A673 (cell line): ENCODE data around the gene CD6. TPM values are rescaled to one million over a fixed set of nuclear protein-coding genes. Genes with fewer than 3 reads are reported as not detected.

Source experiments
- BruUV-seq: library from RNA; stranded (reverse); fragments of 400-500 nt; replicated peaks from 2 replicates; lab custom pipeline; 2021; lab: Mats Ljungman, UMichigan
- CTCF ChIA-PET: fragments of 300-600 bp; sonication (Branson Sonifier 250); formaldehyde crosslinking; loops from one replicate; lab custom pipeline; 2022; ENCODE audit warnings: antibody characterized with exemption; lab: Charles Lee
- POLR2A ChIA-PET: fragments of 300-600 bp; sonication (Branson Sonifier 250); formaldehyde crosslinking; loops from one replicate; lab custom pipeline; 2022; ENCODE audit warnings: antibody characterized with exemption; ENCODE audit not compliant: low non-redundant PET; lab: Charles Lee
- DNase-seq: peaks from one replicate; pipeline ENCODE4 v3.0.0-alpha.2; 2015; ENCODE audit warnings: low spot score
- H3K27ac ChIP-seq: fragments of 200-600 bp; sonication (generic); 2 replicates; pipeline ENCODE4 v1.5.1; 2016; ENCODE audit warnings: mixed run types, low read depth, mild to moderate bottlenecking, mixed read lengths, antibody characterized with exemption, low read length; ENCODE audit not compliant: poor library complexity, severe bottlenecking
- H3K27me3 ChIP-seq: fragments of 200-600 bp; sonication (generic); replicated peaks from 2 replicates; pipeline ENCODE4 v1.6.1; 2017; ENCODE audit warnings: mixed run types, low read depth, mild to moderate bottlenecking, mixed read lengths, antibody characterized with exemption, low read length; ENCODE audit not compliant: insufficient read depth, poor library complexity
- H3K36me3 ChIP-seq: fragments of 200-600 bp; sonication (generic); 2 replicates; pipeline ENCODE4 v1.6.1; 2016; ENCODE audit warnings: mixed run types, mild to moderate bottlenecking, mixed read lengths, antibody characterized with exemption, low read length; ENCODE audit not compliant: insufficient read depth, poor library complexity, severe bottlenecking
- H3K4me1 ChIP-seq: fragments of 200-600 bp; sonication (generic); 2 replicates; pipeline ENCODE4 v1.6.1; 2017; ENCODE audit warnings: mixed run types, mild to moderate bottlenecking, mixed read lengths, antibody characterized with exemption, low read length; ENCODE audit not compliant: insufficient read depth, poor library complexity, severe bottlenecking
- H3K4me3 ChIP-seq: fragments of 200-600 bp; sonication (generic); 2 replicates; pipeline ENCODE4 v1.5.1; 2016; ENCODE audit warnings: low read depth, mixed run types, mild to moderate bottlenecking, mixed read lengths, low read length; ENCODE audit not compliant: poor library complexity, severe bottlenecking
- H3K9me3 ChIP-seq: fragments of 200-600 bp; sonication (generic); 2 replicates; pipeline ENCODE4 v1.6.1; 2016; ENCODE audit warnings: mixed run types, low read depth, mild to moderate bottlenecking, mixed read lengths, antibody characterized with exemption, low read length; ENCODE audit not compliant: poor library complexity, severe bottlenecking
- CTCF ChIP-seq: fragments of 300-800, 200-600 bp; sonication (generic); conservative IDR thresholded peaks from 2 replicates; pipeline ENCODE4 v1.5.1; 2017; ENCODE audit warnings: low read depth, mild to moderate bottlenecking, antibody characterized with exemption, low read length, moderate library complexity, mixed read lengths
- EZH2 ChIP-seq: fragments of 200-600 bp; sonication (generic); IDR thresholded peaks from 2 replicates; pipeline ENCODE4 v1.6.1; 2017; ENCODE audit warnings: borderline replicate concordance, low read depth, mild to moderate bottlenecking, mixed read lengths, antibody characterized with exemption, low read length; ENCODE audit not compliant: poor library complexity, severe bottlenecking
- intact Hi-C: fragments of 100-400 bp; cut with micrococcal nuclease; formaldehyde crosslinking; loops from one replicate; pipeline ENCODE4 v1.10.0; 2022; ENCODE audit not compliant: unreplicated experiment
- total RNA-seq: library from RNA; stranded (reverse); gene quantifications from 2 replicates; pipeline ENCODE4 v1.2.3, GENCODE V29; 2021

The CD6 gene
- total RNA-seq, 1 experiment from 2014 or later, result not detected

- Histone ChIP-seq H3K4me1 (peaks cover 8% of the 10 kb centered on the region), H3K27ac (no peak overlapping the region), H3K27me3 (peaks cover 20% of the 10 kb centered on the region), H3K9me3 (no peaks in the 10 kb centered on the region), H3K36me3 (no peaks in the 10 kb centered on the region), H3K4me3 (no peak overlapping the region)
- ChIA-PET CTCF (no interaction called here), POLR2A (no interaction called here)
- TF ChIP-seq CTCF, result no peak
- no peak for TF ChIP-seq EZH2
- no peak for DNase-seq
- BruUV-seq, result no TSS peak
- intact Hi-C loops, result no loop called here
Measured at GRCh38 chr11:61011229-61011870, 39.9 kb downstream of the CD6 start.

- Histone ChIP-seq H3K4me1 (peaks cover 8% of the 10 kb centered on the region), H3K9me3 (no peaks in the 10 kb centered on the region), H3K4me3 (no peak overlapping the region), H3K27ac (no peak overlapping the region), H3K27me3 (peaks cover 17% of the 10 kb centered on the region), H3K36me3 (no peaks in the 10 kb centered on the region)
- POLR2A ChIA-PET, result no interaction called here
- CTCF ChIA-PET, result no interaction called here
- no peak for TF ChIP-seq CTCF
- TF ChIP-seq EZH2, result no peak
- BruUV-seq, result no TSS peak
- DNase-seq, result no peak
- intact Hi-C loops, result no loop called here
Measured at GRCh38 chr11:61011950-61012736, 40.7 kb downstream of the CD6 start.

- no peaks in the 10 kb centered on the region for H3K36me3 ChIP-seq
- TF ChIP-seq CTCF (no peak), EZH2 (no peak)
- no peak for DNase-seq
- intact Hi-C loops, result no loop called here
- no peak overlapping the region for H3K4me3 ChIP-seq
- POLR2A ChIA-PET, result no interaction called here
- peaks cover 15% of the 10 kb centered on the region for H3K27me3 ChIP-seq
- CTCF ChIA-PET, result no interaction called here
- BruUV-seq, result no TSS peak
- no peak overlapping the region for H3K27ac ChIP-seq
- H3K9me3 ChIP-seq, result no peaks in the 10 kb centered on the region
- peaks cover 5% of the 10 kb centered on the region for H3K4me1 ChIP-seq
Measured at GRCh38 chr11:61012737-61013215, 41.3 kb downstream of the CD6 start.
